ENCODE measurements around the gene ODF2L.

- no peak for TF ChIP-seq CTCF (conservative IDR thresholded peaks at IDR 0.05)
- TF ChIP-seq EZH2 (IDR thresholded peaks at IDR 0.05; ENCODE audit: low read depth): no peak
Measured at GRCh38 chr1:86345042-86345441, 51.1 kb downstream of the ODF2L start.

All from PC-9 (cell line).